Hematopoietic multipotent progenitor cell (in vitro differentiated cells): ENCODE measurements around the gene KAZN. TPM values are rescaled to one million over a fixed set of nuclear protein-coding genes. Genes with fewer than 3 reads are reported as not detected.
"Not testable (repeated sequence)": the region's sequence is repeated elsewhere in the genome, so short reads cannot be mapped to it uniquely, and the experiment has no call there.

ENCODE experiments used
- DNase-seq, 3 donors: peaks; one replicate each; pipeline ENCODE4 v3.0.0-alpha.2; 2011 to 2015; ENCODE audit warnings: low read depth in 2 of 3, low spot score in 2 of 3
- total RNA-seq: library from RNA; depleted of rRNA; stranded (reverse); fragments of >200 nt; gene quantifications from one replicate; pipeline ENCODE4 v1.2.3, GENCODE V29; 2012

KAZN gene
- total RNA-seq, result 0.54 TPM

DNA sequence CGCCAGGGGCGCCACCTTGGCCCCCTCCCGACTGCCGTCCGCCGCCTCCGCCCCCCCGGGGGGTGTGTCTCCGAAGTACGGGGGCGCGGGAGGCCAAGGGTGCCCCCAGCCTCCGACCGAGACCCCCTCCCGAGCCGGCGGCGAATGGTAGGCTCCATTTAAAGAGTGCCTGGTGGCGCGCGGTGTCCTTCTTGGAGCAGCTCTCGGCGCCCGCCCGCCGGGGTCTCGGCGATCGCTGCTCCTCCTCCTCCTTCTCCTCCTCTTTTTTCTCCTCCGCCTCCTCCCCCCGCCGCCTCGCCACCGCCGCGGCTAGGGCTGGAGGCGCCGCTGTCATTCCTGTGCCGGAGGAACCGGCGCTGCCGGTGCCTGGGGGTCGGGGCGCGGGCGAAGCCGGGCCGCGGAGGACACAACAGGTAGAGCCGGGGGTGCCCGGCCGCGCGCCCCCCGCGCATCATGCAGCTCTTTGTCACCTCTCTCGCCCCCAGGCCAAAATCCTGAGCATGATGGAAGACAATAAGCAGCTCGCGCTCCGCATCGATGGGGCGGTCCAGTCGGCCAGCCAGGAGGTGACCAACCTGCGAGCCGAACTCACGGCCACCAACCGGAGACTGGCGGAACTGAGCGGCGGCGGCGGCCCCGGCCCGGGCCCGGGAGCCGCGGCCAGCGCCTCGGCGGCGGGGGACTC, at the start of gene KAZN:
TSS of gene KAZN (plus strand) at position 188 of the 685 bp plus-strand sequence.
- peak in 2 of 3 donors; percentile 3 to 14 for DNase-seq

DNA sequence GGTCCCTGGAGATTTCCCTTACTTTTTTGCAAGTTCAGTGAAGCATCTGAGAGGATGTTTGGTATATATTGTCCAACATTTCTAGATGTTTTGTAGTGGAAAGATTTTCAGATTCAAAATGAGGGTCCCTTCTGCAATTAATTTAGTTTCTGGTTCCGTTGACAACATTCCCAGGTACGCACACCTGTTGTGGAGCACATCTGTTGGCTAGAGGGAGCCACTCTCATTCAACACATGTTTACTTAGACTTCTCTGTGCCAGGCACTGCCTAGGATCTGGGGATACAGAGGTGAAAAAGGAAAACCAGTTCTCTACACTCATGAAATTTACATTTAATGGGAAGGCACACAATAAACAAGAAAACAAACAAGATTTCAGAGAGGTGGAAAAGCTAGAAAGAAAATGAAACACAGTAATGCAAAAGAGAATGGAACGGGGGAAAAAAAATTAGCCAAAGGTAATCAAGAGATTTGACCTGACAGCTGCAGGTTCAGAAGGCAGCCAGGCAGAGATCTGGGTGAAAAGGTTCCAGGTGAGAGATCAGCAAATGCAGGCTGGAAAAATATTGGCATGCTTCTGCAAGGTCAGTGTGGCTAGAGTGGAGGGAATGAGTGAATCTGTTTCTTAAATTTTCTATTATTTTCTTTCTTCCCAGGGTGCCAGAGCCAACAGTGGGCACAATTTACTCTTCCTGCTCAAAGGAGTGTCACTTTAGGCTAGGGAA, 48.4 kb upstream of the KAZN start:
- DNase-seq, result no peak

DNA sequence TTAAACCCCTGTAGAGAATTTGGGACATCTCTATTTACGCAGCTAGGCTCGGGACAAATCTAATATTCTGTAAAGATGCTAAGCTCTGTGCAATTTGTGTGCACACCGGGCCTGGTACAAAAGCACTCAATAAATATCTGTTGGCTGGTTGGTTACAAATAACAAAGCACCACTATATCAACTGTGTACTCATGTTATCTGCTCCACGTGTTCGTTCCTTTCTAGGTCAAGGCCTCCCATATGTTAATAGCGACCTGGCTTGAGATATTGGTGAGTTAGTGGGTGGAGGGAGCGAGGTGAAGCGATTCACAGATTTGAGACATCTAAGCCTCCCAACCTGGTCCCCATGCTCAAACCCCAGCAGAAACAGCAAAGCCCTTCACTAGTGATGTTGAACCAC, 47.1 kb upstream of the KAZN start:
- DNase-seq, result no peak

DNA sequence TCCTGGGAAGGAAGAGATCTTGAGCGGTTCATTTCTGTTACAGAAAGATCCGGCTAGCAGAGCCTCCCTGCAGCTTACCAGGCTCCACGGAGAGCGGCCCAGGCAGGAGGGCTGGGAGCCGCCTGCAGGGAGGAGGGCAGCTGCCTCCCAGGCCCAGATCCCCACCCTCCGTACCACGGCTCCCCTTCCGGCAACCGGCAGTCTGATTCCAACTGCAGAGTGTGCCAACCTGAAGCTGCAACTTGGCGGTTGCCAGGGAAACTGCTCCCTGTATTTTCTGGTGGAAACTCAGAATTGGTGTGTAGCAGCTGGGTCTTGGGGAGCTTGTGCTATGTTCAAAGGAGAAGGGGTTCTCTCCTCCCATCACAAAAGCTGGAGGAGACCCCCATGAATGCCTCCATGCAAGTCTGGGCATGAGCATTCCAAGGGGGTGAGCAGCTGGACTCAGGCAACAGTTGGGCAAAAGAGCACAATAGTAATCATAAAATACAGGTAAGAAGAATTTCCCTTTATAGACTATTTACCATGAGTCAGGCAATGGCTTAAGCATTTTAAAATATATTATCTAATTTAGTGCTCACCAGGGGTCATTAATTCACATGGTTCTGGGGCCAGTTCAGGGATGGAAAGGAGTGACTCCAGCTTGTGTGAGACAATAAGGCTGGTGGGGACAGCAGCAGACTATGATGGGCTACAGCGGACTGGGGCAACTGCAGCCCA, 46.1 kb upstream of the KAZN start:
- DNase-seq, result no peak

DNA sequence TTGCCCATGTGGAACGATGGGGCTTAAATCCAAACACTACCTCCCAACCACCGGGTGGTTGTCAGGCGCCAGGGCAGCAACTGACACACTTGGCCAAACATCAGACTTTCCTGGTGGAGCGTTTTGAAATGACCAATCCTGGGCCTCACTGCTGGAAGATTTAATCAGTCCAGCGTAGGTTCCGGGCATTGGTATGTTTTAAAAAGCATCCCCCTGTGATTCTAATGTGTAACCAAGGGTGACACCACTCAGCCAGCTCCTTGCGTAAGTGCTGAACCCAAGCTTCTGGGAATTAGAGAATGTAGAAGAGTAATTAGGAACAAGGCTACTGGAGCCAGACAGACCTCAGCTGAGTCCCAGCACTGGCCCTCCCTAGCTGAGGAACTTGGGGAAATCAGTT, 44.8 kb upstream of the KAZN start:
- DNase-seq, result no peak

DNA sequence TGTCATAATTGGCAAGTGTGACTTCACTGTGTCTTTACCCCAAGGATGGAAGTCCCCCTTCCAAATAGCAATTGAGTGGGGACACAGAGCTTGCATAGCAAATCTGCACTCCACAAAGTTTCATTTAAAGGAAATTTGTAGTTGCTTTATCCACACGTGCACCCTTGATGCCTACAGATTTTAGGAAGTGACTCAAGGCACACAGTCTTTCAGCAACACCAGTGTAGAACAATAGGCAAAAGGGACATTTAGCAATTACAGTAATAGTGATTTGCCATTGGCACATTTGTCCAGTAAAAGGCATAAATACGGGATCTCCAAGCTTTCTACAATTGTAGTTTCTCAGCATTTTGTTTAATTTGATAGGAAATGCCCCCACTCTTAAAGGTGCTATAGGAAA, 43.4 kb upstream of the KAZN start:
- no peak for DNase-seq

DNA sequence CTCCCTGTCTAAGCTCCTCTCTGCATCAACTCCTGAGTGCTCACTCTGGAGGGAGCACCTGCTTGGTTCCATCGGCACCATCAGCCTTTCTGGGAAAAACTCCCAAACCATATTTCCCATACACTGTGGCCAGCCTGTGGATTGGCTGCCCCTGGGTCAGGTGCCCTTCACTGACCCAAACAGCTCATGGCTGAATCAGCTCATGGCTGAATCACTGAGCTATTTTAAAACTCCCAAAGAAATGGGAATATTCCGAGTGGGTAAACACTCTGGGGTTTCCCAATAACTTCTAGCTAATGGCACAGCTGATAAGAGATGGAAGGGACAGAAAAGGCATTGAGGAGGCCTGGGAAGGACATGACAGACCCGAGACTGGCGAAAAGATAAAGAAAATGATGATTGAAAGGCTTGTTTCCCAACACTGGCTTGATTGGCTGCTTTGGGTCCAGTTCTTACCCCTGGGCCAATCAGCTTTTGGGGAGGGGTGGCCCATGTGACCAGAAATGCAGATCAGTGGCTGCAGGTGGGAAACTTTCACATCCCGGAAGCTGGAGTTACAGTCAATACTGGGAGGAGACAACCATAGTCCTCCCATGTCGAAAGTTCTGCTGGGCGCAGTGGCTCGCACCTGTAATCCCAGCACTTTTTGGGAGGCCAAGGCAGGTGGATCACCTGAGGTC, 37.3 kb upstream of the KAZN start:
- no peak for DNase-seq

DNA sequence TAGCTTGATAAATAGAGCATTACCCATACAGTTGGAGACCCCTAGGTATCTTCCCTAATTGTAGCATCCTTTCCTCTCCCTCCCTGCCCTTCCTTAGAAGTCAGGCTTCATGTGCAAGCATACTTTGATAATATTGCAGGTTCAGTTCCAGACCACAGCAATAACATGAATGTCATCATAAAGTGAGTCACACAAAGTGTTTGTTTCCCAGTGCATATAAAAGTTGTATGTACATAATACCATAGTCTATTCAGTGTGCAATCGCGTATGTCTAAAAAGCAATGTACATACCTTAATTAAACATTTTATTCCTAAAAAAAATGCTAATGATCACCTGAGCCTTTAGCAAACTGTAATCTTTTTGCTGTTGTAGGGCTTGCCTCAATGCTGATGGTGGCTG, 33.4 kb upstream of the KAZN start:
- no peak for DNase-seq

DNA sequence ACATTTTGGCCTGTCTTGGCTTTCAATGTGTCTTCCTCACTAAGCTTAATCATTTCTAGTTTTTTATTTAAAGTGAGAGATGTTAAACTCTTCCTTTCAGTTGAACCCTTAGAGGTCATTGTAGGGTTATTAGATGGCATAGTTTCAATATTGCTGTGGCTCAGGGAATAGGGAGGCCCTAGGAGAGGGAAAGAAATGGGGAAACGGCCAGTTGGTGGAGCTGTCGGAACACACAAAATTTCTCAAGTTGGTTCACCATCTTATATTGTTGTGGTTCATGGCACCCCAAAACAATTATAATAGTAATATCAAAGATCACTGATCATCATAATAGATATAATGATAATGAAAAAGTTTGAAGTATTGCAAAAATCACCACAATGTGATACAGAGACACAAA, 31.4 kb upstream of the KAZN start:
- DNase-seq, result no peak

DNA sequence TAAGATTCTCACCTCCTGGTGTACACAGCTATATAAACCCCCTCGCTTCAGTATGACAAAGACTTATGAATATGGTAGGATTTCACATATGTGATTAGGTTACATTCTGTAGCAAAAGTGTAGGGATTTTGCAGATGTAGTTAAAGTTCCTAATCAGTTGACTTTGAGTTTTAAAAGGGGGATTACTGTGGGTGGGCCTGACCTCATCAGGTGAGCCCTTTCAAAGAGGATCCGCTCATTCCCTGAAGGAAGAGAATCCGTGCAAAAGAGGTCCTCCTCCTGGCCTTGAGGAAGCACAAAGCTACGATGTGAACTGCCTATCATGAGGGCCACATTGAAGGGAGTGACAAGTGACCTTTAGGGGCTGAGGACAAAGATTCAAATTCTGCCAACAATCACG, 30.6 kb upstream of the KAZN start:
- DNase-seq, result no peak

DNA sequence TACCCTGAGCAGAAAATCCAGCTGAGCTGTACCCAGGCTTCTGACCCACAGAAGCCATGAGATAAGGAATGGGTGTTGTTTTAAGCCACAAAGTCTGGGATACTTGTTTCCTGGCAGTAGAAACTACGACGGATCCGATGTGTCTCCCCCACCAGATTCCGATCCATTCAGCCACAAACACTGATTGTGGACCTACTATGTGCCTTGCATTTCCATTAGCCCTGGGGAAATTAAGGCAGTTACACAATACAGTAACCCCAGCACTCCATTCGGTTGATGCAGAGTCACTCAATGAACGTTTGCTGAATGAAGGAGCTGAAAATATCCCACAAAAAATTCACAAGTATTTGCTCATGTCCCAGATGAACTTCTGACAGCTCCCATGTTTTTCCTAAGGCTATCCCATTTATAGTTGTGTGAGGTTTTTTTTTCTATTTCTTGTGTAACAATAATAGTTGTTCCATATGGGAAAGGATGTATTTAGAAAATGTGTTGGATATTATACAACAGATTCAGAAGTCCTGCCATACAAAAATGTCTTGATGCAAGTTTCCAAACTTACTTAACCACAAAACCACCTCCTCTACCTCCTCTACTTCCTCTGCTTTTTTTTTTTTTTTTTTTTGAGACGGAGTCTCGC, 29.6 kb upstream of the KAZN start:
- DNase-seq, result peak in 1 of 3 donors; percentile 2

DNA sequence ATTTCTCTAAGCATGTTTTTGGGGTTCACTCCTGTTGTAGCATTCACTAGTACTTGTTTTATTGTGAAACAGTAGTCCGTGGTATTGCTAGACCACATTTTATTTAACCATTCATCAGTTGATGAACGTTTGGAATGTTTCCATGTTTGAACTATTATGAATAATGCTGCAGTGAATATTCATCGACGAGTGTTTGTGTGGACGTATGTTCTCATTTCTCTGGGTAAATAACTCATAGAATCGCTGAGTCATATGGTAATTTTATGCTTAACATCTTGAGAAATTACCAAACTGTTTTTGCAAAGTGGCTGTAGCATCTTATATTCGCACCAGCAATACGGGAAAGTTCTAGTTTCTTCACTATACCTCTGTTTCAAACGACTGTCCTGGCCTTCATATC, 28.0 kb upstream of the KAZN start:
- no peak for DNase-seq

DNA sequence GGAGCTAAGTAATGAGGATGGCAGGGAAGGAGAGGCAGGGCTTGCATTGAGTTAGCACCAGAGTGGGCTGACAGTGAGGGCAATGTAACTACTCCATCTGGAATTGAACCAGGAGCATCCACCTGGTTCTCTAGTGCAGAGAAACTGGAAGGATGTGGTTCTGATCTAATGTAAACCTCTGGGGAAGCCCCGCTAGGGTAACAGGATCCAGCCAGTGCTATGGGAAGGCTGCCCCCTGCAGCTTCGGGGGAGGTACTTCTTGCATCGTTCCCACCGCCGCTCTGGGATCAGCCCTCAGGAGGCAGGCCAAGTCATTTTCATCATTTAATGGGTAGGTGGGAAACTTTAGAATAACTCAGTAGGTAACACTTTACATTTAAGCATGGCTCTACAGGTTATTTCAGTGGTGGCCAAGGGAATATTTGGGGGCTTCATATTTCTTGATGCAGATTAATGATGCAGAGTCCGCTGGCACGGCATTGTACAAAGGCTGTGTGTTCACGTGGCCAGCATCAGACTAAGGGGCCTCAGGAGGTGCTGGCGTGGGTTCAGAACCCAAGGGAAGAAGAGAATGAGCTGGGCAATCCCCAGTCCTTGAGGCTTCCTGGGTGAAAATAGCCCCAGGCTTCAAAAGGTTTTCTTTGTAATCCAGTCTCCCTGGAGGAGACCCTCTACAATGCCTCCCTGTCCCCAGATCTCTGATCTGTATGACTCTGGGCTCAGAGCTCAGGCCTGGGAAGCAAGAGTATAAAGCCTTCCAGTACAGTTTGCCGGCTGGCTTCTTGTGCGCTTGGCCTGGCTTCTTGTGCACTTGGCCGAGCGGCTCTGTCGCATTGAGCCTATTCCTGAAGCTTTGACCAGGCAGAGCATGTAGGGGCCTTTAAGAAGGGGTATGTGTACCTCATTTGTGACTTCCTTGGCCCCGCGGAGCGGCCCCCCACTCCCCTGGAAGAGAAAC, 26.4 kb upstream of the KAZN start:
- no peak for DNase-seq

DNA sequence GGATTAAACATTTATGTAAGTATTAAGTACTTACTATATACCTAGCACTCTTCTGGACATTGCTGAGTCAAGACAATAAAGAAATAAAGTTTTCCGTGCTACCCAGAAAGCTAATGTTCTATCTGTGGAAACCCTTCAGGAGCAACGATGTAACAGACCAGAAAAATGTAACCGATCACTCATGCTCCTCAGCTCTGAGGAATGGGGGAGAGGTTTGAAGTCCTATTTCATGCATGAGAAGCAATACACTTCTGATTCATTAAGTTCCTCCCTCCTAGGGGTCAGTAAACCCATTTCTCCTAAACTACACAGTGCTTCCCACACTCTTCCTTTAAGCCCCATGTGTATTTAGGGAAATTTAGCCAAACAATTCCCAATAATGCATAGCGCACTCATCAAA, 25.6 kb upstream of the KAZN start:
- DNase-seq, result no peak

DNA sequence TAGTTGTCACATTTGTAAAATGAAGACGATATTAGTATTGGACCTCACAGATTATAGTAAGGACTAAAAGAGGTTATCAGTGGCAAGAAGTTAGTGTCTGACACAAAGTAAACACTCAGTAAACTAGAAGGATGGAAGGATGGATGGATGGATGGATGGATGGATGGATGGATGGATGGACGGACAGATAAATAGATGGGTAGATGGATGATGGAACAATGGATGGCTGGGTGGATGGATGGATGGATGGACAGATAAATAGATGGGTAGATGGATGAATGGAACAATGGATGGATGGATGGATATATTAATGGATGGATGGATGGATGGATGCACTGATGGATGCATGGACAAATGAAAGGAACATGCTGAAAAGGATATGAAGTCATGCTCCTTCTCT, 22.3 kb upstream of the KAZN start:
- no peak for DNase-seq

DNA sequence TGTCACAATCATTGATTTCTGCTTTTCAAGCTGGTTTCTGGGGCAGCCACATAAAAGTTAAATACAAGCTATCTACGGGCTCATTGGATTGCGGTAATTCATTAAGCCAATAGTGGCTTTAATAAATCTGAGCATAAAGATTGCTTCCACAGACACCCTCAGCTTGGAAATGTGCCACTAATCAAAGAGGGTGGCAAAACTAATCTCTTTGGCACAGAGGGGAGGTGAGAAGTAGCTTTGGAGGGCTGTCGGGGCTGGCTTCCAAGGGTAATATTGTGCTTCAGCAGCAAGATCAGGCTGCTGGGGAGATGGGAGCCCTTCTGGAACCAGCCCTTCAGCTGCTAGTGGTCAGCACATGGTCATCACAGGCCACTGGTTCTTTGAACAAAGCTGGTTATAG, 21.2 kb upstream of the KAZN start:
- no peak for DNase-seq

DNA sequence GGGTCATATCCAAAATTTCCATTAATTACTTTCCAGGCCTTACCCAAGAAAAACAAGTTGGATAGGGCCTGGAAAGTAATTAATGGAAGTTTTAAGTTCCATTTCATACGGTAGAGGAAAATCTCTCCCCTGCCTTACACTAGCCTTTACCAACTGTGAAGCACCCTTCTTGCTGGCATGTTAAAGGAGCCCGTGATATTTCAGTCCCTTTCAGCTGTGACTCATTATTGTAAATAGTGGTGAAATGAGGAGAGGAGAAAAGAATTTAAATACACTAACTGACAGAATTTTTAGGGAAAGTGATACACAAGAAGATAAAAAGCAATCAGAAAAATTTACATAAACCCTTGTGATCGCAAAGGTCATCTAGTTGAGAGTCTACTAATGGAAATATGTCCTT, 20.3 kb upstream of the KAZN start:
- DNase-seq, result no peak

DNA sequence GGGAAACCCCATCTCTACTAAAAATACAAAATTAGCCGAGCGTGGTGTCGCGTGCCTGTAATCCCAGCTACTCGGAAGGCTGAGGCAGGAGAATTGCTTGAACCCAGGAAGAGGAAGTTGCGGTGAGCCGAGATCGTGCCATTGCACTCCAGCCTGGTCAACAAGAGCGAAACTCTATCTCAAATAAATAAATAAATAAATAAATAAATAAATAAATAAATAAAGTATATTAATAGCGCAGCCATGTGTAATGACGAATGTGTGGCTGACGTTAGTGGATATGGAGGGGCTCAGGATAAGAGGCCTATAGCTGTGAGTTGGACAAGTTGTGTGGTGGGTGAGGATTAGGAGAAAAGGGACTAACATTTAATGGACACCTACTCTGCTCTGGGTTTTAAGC, 18.2 kb upstream of the KAZN start:
- not testable (repeated sequence) for DNase-seq

DNA sequence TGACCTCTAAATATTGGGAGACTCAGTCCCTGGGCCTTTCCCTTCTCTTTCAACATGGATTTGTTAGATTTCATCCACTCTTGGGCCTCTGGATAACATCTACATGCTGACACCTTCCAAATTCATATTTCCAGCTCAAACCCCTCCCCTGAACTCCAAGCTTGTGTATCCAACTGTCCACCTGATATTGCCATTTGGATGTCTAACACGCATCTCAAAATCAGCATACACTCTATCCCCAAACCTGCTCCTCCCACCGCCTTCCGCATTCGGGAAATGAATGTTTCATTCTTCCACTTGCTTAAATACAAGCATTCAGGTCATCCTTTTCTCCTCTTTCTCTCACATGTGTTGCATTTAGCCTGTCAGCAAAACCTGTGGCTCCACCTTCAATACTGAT, 17.5 kb upstream of the KAZN start:
- DNase-seq, result no peak

DNA sequence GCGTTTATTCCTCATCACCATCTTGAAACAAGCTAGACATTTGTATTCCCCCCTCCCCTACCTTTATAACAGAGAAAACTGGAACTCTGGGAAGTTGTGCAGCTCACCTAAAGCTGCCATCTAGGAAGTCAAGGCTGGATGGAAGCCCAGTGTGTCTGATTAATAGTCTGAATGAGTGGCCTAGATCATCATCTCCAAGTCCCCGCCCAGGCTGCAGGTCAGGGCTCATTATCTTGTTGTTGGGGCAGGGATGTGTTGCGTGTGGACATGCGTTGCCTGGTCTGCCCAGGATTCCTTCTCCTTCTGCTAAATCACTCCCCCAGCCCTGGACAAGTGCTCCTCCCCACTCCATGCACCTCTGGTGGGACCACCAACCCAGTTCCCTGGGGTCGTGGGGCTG, 14.7 kb upstream of the KAZN start:
- no peak for DNase-seq
